ENCODE data around the gene MAN2A2. TPM values are rescaled to one million over a fixed set of nuclear protein-coding genes. Genes with fewer than 3 reads are reported as not detected.

Gene MAN2A2
- total RNA-seq, 1 donor from 2014 or later = 18.5 TPM

GRCh38 chr15:90929246-90930019 is 26.3 kb downstream of the MAN2A2 start:
- Mint-ChIP-seq H3K36me3 (ENCODE audit: low read depth, unreplicated experiment) (no peaks in the 10 kb centered on the region), H3K27ac (ENCODE audit: unreplicated experiment) (no peak overlapping the region), H3K4me1 (ENCODE audit: low read depth, unreplicated experiment) (peaks cover 3% of the 10 kb centered on the region), H3K4me3 (ENCODE audit: unreplicated experiment) (no peak overlapping the region), H3K9me3 (ENCODE audit: unreplicated experiment) (no peaks in the 10 kb centered on the region), H3K27me3 (ENCODE audit: low read depth, unreplicated experiment) (peaks cover 2% of the 10 kb centered on the region)
- peak overlapping the region; percentile 70 for H3K9ac ChIP-seq (ENCODE audit: low read length)
- peak overlapping the region; percentile 89 for H3K4me2 ChIP-seq (ENCODE audit: low read length)
- no peaks in the 10 kb centered on the region for H3K27me3 ChIP-seq (ENCODE audit: insufficient read depth, low read length)
- peak overlapping the region; percentile 94 for H2AFZ ChIP-seq (ENCODE audit: low read depth, low read length)
- FAIRE-seq = no peak
- peak overlapping the region; percentile 67 for H3K4me3 ChIP-seq (ENCODE audit: insufficient read depth, low read depth, low read length)
- no peak for DNase-seq (ENCODE audit: low read depth)
- H3K27ac ChIP-seq (ENCODE audit: low read depth, low read length) = peak overlapping the region; percentile 60
- H4K20me1 ChIP-seq (ENCODE audit: insufficient read depth, low read length) = no peaks in the 10 kb centered on the region
- H3K4me1 ChIP-seq (ENCODE audit: insufficient read depth, low read length) = peaks cover 17% of the 10 kb centered on the region
- no peak for TF ChIP-seq EZH2 (IDR thresholded peaks at IDR 0.05; ENCODE audit: insufficient read depth, low read length)
- TF ChIP-seq, protein P1, sequence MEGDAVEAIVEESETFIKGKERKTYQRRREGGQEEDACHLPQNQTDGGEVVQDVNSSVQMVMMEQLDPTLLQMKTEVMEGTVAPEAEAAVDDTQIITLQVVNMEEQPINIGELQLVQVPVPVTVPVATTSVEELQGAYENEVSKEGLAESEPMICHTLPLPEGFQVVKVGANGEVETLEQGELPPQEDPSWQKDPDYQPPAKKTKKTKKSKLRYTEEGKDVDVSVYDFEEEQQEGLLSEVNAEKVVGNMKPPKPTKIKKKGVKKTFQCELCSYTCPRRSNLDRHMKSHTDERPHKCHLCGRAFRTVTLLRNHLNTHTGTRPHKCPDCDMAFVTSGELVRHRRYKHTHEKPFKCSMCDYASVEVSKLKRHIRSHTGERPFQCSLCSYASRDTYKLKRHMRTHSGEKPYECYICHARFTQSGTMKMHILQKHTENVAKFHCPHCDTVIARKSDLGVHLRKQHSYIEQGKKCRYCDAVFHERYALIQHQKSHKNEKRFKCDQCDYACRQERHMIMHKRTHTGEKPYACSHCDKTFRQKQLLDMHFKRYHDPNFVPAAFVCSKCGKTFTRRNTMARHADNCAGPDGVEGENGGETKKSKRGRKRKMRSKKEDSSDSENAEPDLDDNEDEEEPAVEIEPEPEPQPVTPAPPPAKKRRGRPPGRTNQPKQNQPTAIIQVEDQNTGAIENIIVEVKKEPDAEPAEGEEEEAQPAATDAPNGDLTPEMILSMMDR (IDR thresholded peaks at IDR 0.05; ENCODE audit: insufficient read depth, low read depth, low read length) = no peak
- no peaks in the 10 kb centered on the region for H3K9me3 ChIP-seq (ENCODE audit: insufficient read depth, low read depth, low read length)
- no peaks in the 10 kb centered on the region for H3K36me3 ChIP-seq (ENCODE audit: insufficient read depth, low read length)
- H3K79me2 ChIP-seq (ENCODE audit: insufficient read depth, low read length) = no peaks in the 10 kb centered on the region

GRCh38 chr15:90930861-90931574 is 27.9 kb downstream of the MAN2A2 start:
- Histone ChIP-seq H3K36me3 (ENCODE audit: insufficient read depth, low read length) (no peaks in the 10 kb centered on the region), H3K4me3 (ENCODE audit: insufficient read depth, low read depth, low read length) (peak overlapping the region; percentile 83), H3K27ac (ENCODE audit: low read depth, low read length) (no peak overlapping the region), H4K20me1 (ENCODE audit: insufficient read depth, low read length) (peaks cover 4% of the 10 kb centered on the region), H3K79me2 (ENCODE audit: insufficient read depth, low read length) (peaks cover 8% of the 10 kb centered on the region), H3K9me3 (ENCODE audit: insufficient read depth, low read depth, low read length) (no peaks in the 10 kb centered on the region), H3K9ac (ENCODE audit: low read length) (peak overlapping the region; percentile 70), H3K4me1 (ENCODE audit: insufficient read depth, low read length) (peaks cover 24% of the 10 kb centered on the region), H3K4me2 (ENCODE audit: low read length) (peak overlapping the region; percentile 93), H3K27me3 (ENCODE audit: insufficient read depth, low read length) (no peaks in the 10 kb centered on the region), H2AFZ (ENCODE audit: low read depth, low read length) (no peak overlapping the region)
- TF ChIP-seq, protein P1 (IDR thresholded peaks at IDR 0.05; ENCODE audit: insufficient read depth, low read depth, low read length) = no peak
- TF ChIP-seq EZH2 (IDR thresholded peaks at IDR 0.05; ENCODE audit: insufficient read depth, low read length) = no peak
- H3K36me3 Mint-ChIP-seq (ENCODE audit: low read depth, unreplicated experiment) = no peaks in the 10 kb centered on the region
- peaks cover 5% of the 10 kb centered on the region for H3K4me1 Mint-ChIP-seq (ENCODE audit: low read depth, unreplicated experiment)
- H3K4me3 Mint-ChIP-seq (ENCODE audit: unreplicated experiment) = peak overlapping the region; percentile 89
- FAIRE-seq = no peak
- no peaks in the 10 kb centered on the region for H3K9me3 Mint-ChIP-seq (ENCODE audit: unreplicated experiment)
- no peak overlapping the region for H3K27ac Mint-ChIP-seq (ENCODE audit: unreplicated experiment)
- DNase-seq (ENCODE audit: low read depth) = no peak
- peaks cover 2% of the 10 kb centered on the region for H3K27me3 Mint-ChIP-seq (ENCODE audit: low read depth, unreplicated experiment)

GRCh38 chr15:90931575-90931827 is 28.4 kb downstream of the MAN2A2 start:
- H3K36me3 Mint-ChIP-seq (ENCODE audit: low read depth, unreplicated experiment) = no peaks in the 10 kb centered on the region
- H3K4me2 ChIP-seq (ENCODE audit: low read length) = peak overlapping the region; percentile 93

More at GRCh38 chr15:90931575-90931827, 28.4 kb downstream of the MAN2A2 start:
- FAIRE-seq (no peak), DNase-seq (ENCODE audit: low read depth) (no peak)
- Mint-ChIP-seq H3K4me1 (ENCODE audit: low read depth, unreplicated experiment) (peaks cover 9% of the 10 kb centered on the region), H3K9me3 (ENCODE audit: unreplicated experiment) (no peaks in the 10 kb centered on the region), H3K27ac (ENCODE audit: unreplicated experiment) (no peak overlapping the region), H3K27me3 (ENCODE audit: low read depth, unreplicated experiment) (peaks cover 2% of the 10 kb centered on the region), H3K4me3 (ENCODE audit: unreplicated experiment) (peak overlapping the region; percentile 89)
- H3K79me2 ChIP-seq (ENCODE audit: insufficient read depth, low read length) = peaks cover 13% of the 10 kb centered on the region
- no peak overlapping the region for H3K27ac ChIP-seq (ENCODE audit: low read depth, low read length)
- no peaks in the 10 kb centered on the region for H3K27me3 ChIP-seq (ENCODE audit: insufficient read depth, low read length)
- peaks cover 8% of the 10 kb centered on the region for H4K20me1 ChIP-seq (ENCODE audit: insufficient read depth, low read length)
- H2AFZ ChIP-seq (ENCODE audit: low read depth, low read length) = peak overlapping the region; percentile 83
- H3K36me3 ChIP-seq (ENCODE audit: insufficient read depth, low read length) = peaks cover 2% of the 10 kb centered on the region
- H3K4me3 ChIP-seq (ENCODE audit: insufficient read depth, low read depth, low read length) = peak overlapping the region; percentile 83
- H3K9me3 ChIP-seq (ENCODE audit: insufficient read depth, low read depth, low read length) = no peaks in the 10 kb centered on the region
- peaks cover 29% of the 10 kb centered on the region for H3K4me1 ChIP-seq (ENCODE audit: insufficient read depth, low read length)
- peak overlapping the region; percentile 76 for H3K9ac ChIP-seq (ENCODE audit: low read length)
- TF ChIP-seq EZH2 (IDR thresholded peaks at IDR 0.05; ENCODE audit: insufficient read depth, low read length) = no peak
- TF ChIP-seq, protein P1 (IDR thresholded peaks at IDR 0.05; ENCODE audit: insufficient read depth, low read depth, low read length) = no peak
